CD14-positive monocyte (primary cell): ENCODE measurements around the gene CEP97. TPM values are rescaled to one million over a fixed set of nuclear protein-coding genes. Genes with fewer than 3 reads are reported as not detected.

Experiments
- DNase-seq, 3 donors: peaks; one replicate each; pipeline ENCODE4 v3.0.0-alpha.2; 2011 to 2022
- H2AFZ ChIP-seq: 2 replicates; pipeline ENCODE4 v1.6.0; 2012; ENCODE audit warnings: mild to moderate bottlenecking, low read depth, low read length, inconsistent platforms; ENCODE audit not compliant: insufficient read depth, poor library complexity, severe bottlenecking
- H3K27ac ChIP-seq, 2 donors: 1 replicate in 1 of 2; 2 replicates in 1 of 2; pipeline ENCODE4 v1.5.1; 2012 to 2013; ENCODE audit warnings: low read length in 2 of 2, control low read depth in 1 of 2, inconsistent platforms in 1 of 2, low read depth in 1 of 2, mild to moderate bottlenecking in 1 of 2
- H3K27me3 ChIP-seq, 2 donors: one replicate each; pipeline versions ENCODE4 v1.6.0 to v1.6.1; 2011 to 2013; ENCODE audit warnings: low read length in 2 of 2; ENCODE audit not compliant: control insufficient read depth in 2 of 2, insufficient read depth in 2 of 2
- H3K36me3 ChIP-seq, 2 donors: replicated peaks in 1 of 2; 1 replicate in 1 of 2; 2 replicates in 1 of 2; pipeline versions ENCODE4 v1.5.1 to v1.6.1; 2012 to 2013; ENCODE audit warnings: low read length in 2 of 2, control low read depth in 1 of 2, inconsistent platforms in 1 of 2, mild to moderate bottlenecking in 1 of 2; ENCODE audit not compliant: insufficient read depth in 2 of 2, control insufficient read depth in 1 of 2
- H3K4me1 ChIP-seq, 2 donors: 1 replicate in 1 of 2; 2 replicates in 1 of 2; pipeline versions ENCODE4 v1.5.1 to v1.6.1; 2012 to 2013; ENCODE audit warnings: low read length in 2 of 2, control low read depth in 1 of 2, inconsistent platforms in 1 of 2, mild to moderate bottlenecking in 1 of 2, moderate library complexity in 1 of 2; ENCODE audit not compliant: insufficient read depth in 2 of 2, control insufficient read depth in 1 of 2
- H3K4me2 ChIP-seq: replicated peaks from 2 replicates; pipeline ENCODE3; 2012; ENCODE audit warnings: low read length, moderate library complexity, mild to moderate bottlenecking; ENCODE audit not compliant: poor library complexity, severe bottlenecking; ENCODE audit errors: extremely low read depth
- H3K4me3 ChIP-seq, 3 experiments: fragments of 200-600 bp in 1 of 3; sonication (generic) in 1 of 3; replicated peaks in 1 of 3; 1 replicate in 2 of 3; 2 replicates in 1 of 3; pipeline ENCODE4 v1.5.1; 2011 to 2013; ENCODE audit warnings: low read length in 3 of 3, mild to moderate bottlenecking in 3 of 3, control low read depth in 2 of 3, low read depth in 2 of 3, inconsistent platforms in 1 of 3, moderate library complexity in 1 of 3
- H3K79me2 ChIP-seq: 2 replicates; pipeline ENCODE4 v1.6.0; 2012; ENCODE audit warnings: mild to moderate bottlenecking, control low read depth, inconsistent platforms, low read length, moderate library complexity; ENCODE audit not compliant: insufficient read depth
- H3K9ac ChIP-seq: 2 replicates; pipeline ENCODE4 v1.6.0; 2017; ENCODE audit warnings: low read length, mild to moderate bottlenecking; ENCODE audit not compliant: insufficient read depth, poor library complexity, severe bottlenecking
- H3K9me3 ChIP-seq, 2 donors: replicated peaks in 1 of 2; 1 replicate in 1 of 2; 2 replicates in 1 of 2; pipeline versions ENCODE4 v1.5.1 to v1.6.1; 2012 to 2013; ENCODE audit warnings: low read length in 2 of 2, control low read depth in 1 of 2; ENCODE audit not compliant: control insufficient read depth in 1 of 2, insufficient read depth in 1 of 2
- H4K20me1 ChIP-seq: 2 replicates; pipeline ENCODE4 v1.6.0; 2012; ENCODE audit warnings: mild to moderate bottlenecking, low read length, control low read depth, moderate library complexity; ENCODE audit not compliant: insufficient read depth
- H3K27ac Mint-ChIP-seq, 7 donors: one replicate each; pipeline ENCODE4 v1.8.0; 2020; ENCODE audit warnings: mild to moderate bottlenecking in 7 of 7, mixed read lengths in 7 of 7, moderate library complexity in 6 of 7, inconsistent platforms in 2 of 7
- H3K27me3 Mint-ChIP-seq, 3 donors: one replicate each; pipeline ENCODE4 v1.8.0; 2021 to 2022; ENCODE audit warnings: low read depth in 3 of 3, mild to moderate bottlenecking in 3 of 3, mixed read lengths in 3 of 3, moderate library complexity in 3 of 3, inconsistent platforms in 1 of 3
- H3K36me3 Mint-ChIP-seq, 2 donors: one replicate each; pipeline ENCODE4 v1.8.0; 2020; ENCODE audit warnings: mixed read lengths in 2 of 2, inconsistent platforms in 1 of 2, mild to moderate bottlenecking in 1 of 2
- H3K4me1 Mint-ChIP-seq: one replicate; pipeline ENCODE4 v1.8.0; 2020; ENCODE audit warnings: mild to moderate bottlenecking, mixed read lengths
- H3K4me3 Mint-ChIP-seq, 2 donors: one replicate each; pipeline ENCODE4 v1.8.0; 2020; ENCODE audit warnings: mild to moderate bottlenecking in 2 of 2, mixed read lengths in 2 of 2, moderate library complexity in 1 of 2
- H3K9me3 Mint-ChIP-seq, 7 donors: one replicate each; pipeline ENCODE4 v1.8.0; 2020 to 2022; ENCODE audit warnings: mixed read lengths in 7 of 7, mild to moderate bottlenecking in 6 of 7, moderate library complexity in 6 of 7, inconsistent platforms in 2 of 7
- WGBS: methylation state at CpG from one replicate; pipeline ENCODE4 v1.1.5; 2013; ENCODE audit warnings: missing lambda C conversion rate; ENCODE audit not compliant: insufficient coverage; 5-methylcytosine and 5-hydroxymethylcytosine counted together
- intact Hi-C, 2 donors: fragments of 100-400 bp; cut with micrococcal nuclease; formaldehyde crosslinking; loops; one replicate each; pipeline versions ENCODE4 v1.15.0 to v1.15.1; 2023
- polyA plus RNA-seq, 3 donors: library from polyadenylated mRNA; depleted of rRNA in 1 of 3; unstranded in 2 of 3; stranded (reverse) in 1 of 3; fragments of 300-500 nt in 2 of 3; fragments of >200 nt in 1 of 3; fragmentation: Illumina TruSeq in 2 of 3; gene quantifications; 1 replicate in 2 of 3; 2 replicates in 1 of 3; pipeline ENCODE4 v1.2.3, GENCODE V29; 2012 to 2021
- TF ChIP-seq, protein P1 (sequence below): fragments of 200-600 bp; IDR thresholded peaks from one replicate; pipeline ENCODE4 v1.8.0; 2022; ENCODE audit warnings: antibody characterized with exemption, mild to moderate bottlenecking

The CEP97 gene
- polyA plus RNA-seq, 3 donors: 0.79 to 1.7 (median 1.5) TPM

DNA sequence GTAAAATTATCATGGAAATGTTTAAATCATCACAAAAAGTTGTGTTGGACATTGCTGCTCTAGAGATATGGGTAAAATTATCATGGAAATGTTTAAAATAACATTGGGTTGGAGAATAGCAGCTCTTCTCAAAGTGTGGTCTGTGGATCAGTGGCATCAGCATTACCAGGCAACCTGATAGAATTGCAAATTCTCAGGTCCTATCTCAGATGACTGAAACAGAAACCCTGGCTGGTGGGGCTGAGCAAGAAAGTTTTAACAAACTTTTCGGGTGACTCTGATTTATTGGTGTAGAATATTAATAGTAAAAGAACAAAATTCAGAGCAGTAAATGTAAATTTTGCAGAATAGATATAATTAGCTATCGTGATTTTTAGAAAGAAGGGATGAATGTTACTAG, 83.5 kb downstream of the CEP97 start:
- Histone ChIP-seq H3K4me2 (no peak overlapping the region), H3K36me3 (peaks cover 21 to 69% of the 10 kb centered on the region in 2 donors), H3K27me3 (no peaks in the 10 kb centered on the region), H3K79me2 (peaks cover 54% of the 10 kb centered on the region), H2AFZ (no peak overlapping the region), H4K20me1 (peaks cover 4% of the 10 kb centered on the region), H3K27ac (no peak overlapping the region), H3K4me1 (peaks cover 9 to 18% of the 10 kb centered on the region in 2 donors), H3K9ac (no peak overlapping the region), H3K9me3 (no peaks in the 10 kb centered on the region), H3K4me3 (no peak overlapping the region)
- H3K9me3 Mint-ChIP-seq: no peaks in the 10 kb centered on the region
- intact Hi-C loops: loop anchor here in 1 of 2 donors (5.0 kb wide), 1 partner anchor 724 kb away; no protein-coding TSS in a partner anchor
- no peaks in the 10 kb centered on the region for H3K27me3 Mint-ChIP-seq
- WGBS: 71% methylated on average over 1 of the region's 2 CpGs
- peaks cover 49 to 64% of the 10 kb centered on the region in 2 donors for H3K36me3 Mint-ChIP-seq
- peaks cover 20% of the 10 kb centered on the region for H3K4me1 Mint-ChIP-seq
- no peak overlapping the region for H3K4me3 Mint-ChIP-seq
- no peak for DNase-seq
- peak overlapping the region in 1 of 7 donors; percentile 2 for H3K27ac Mint-ChIP-seq
- TF ChIP-seq, protein P1, sequence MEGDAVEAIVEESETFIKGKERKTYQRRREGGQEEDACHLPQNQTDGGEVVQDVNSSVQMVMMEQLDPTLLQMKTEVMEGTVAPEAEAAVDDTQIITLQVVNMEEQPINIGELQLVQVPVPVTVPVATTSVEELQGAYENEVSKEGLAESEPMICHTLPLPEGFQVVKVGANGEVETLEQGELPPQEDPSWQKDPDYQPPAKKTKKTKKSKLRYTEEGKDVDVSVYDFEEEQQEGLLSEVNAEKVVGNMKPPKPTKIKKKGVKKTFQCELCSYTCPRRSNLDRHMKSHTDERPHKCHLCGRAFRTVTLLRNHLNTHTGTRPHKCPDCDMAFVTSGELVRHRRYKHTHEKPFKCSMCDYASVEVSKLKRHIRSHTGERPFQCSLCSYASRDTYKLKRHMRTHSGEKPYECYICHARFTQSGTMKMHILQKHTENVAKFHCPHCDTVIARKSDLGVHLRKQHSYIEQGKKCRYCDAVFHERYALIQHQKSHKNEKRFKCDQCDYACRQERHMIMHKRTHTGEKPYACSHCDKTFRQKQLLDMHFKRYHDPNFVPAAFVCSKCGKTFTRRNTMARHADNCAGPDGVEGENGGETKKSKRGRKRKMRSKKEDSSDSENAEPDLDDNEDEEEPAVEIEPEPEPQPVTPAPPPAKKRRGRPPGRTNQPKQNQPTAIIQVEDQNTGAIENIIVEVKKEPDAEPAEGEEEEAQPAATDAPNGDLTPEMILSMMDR: no peak

DNA sequence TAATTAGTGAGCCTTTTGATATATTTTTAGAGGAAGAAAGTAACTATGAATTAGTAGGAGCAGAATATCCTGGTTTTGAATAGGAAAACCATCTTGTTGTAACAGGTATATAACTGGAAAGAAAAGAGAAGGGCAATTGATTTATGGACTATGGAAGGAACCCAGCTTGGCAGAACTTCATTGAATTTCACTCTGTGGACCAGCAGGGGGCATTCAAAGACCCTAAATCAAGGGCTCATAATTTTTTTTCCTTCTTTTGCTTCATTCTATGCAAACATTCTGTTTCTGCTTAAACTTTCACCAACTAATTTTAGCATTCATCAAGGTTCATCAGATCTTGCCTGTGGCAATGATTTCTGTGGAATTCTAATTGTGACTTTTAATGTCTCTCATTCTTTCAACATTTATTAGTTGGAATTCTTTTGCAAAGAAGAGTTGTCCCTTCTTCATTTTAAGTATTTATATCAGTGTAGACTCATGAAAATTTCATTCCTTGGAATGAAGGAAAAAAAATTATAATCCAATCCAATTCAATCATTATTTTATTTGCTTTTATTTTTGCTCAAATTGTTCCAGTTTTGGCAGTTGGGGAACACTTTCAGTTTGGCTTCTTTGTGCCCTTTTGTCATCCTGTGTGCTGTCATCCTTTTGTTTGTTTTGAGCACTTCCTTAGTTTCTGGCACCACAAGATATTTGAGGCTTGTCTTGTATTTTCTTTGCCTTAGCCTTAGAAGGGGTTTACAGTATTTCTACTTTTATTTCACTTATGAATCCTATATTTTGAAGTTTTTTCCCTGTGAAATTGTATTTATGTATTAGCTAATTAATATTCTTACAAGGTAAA, 85.0 kb downstream of the CEP97 start:
- peak overlapping the region; percentile 21 for H3K4me2 ChIP-seq
- peak; percentile 53 to 63 (median 56) for DNase-seq
- no peak overlapping the region for H3K4me3 ChIP-seq
- peak overlapping the region in 1 of 2 donors; percentile 68 for H3K27ac ChIP-seq
- H3K79me2 ChIP-seq: peaks cover 48% of the 10 kb centered on the region
- H3K9ac ChIP-seq: peak overlapping the region; percentile 23
- Mint-ChIP-seq H3K4me1 (peaks cover 21% of the 10 kb centered on the region), H3K36me3 (peaks cover 38 to 53% of the 10 kb centered on the region in 2 donors), H3K9me3 (no peaks in the 10 kb centered on the region), H3K27me3 (no peaks in the 10 kb centered on the region), H3K27ac (peak overlapping the region; percentile 61 to 87 (median 79)), H3K4me3 (no peak overlapping the region)
- peaks cover 8 to 21% of the 10 kb centered on the region in 2 donors for H3K4me1 ChIP-seq
- intact Hi-C loops: loop anchor here (2.0 to 10.0 kb wide), 5 partner anchors 38 to 723 kb away; partner anchors contain the start of gene NFKBIZ (in 1 of the 2)
- no peaks in the 10 kb centered on the region for H4K20me1 ChIP-seq
- peaks cover 16 to 60% of the 10 kb centered on the region in 2 donors for H3K36me3 ChIP-seq
- H3K9me3 ChIP-seq: no peaks in the 10 kb centered on the region
- TF ChIP-seq, protein P1: peak; percentile 89
- H2AFZ ChIP-seq: no peak overlapping the region
- H3K27me3 ChIP-seq: no peaks in the 10 kb centered on the region
